SK-N-SH (cell line): ENCODE measurements around the gene LGR6. TPM values are rescaled to one million over a fixed set of nuclear protein-coding genes. Genes with fewer than 3 reads are reported as not detected.

Source experiments
- CTCF ChIA-PET: fragments of 300-600, 350-600 bp; formaldehyde crosslinking; extraction: SDS; loops from one replicate; lab custom pipeline; 2021; lab: Yijun Ruan, JAX
- POLR2A ChIA-PET: fragments of 350-600 bp; sonication (Branson Sonifier 250); formaldehyde crosslinking; extraction: SDS; loops from one replicate; lab custom pipeline; 2020; ENCODE audit warnings: antibody characterized with exemption, inconsistent platforms; lab: Yijun Ruan, JAX
- DNase-seq: peaks from one replicate; pipeline ENCODE4 v3.0.0; 2012
- H2AFZ ChIP-seq: fragments of 200-600 bp; sonication (generic); 2 replicates; pipeline ENCODE4 v1.8.1; 2016; ENCODE audit warnings: antibody characterized with exemption, mild to moderate bottlenecking, low read depth
- H3F3A ChIP-seq: fragments of 200-600 bp; sonication (generic); replicated peaks from 2 replicates; pipeline ENCODE3; 2016; ENCODE audit warnings: antibody characterized with exemption, mild to moderate bottlenecking; ENCODE audit not compliant: insufficient read depth
- H3K27ac ChIP-seq, 2 experiments: fragments of 200-500 bp in 1 of 2; fragments of 200-600 bp in 1 of 2; sonication (Bioruptor generic) in 1 of 2; sonication (generic), shearing (Covaris generic) in 1 of 2; 2 replicates each; pipeline versions ENCODE4 v1.5.1 to v1.6.1; 2014 to 2016; ENCODE audit warnings: low read depth in 2 of 2, inconsistent platforms in 1 of 2, low read length in 1 of 2, mild to moderate bottlenecking in 1 of 2, mixed read lengths in 1 of 2
- H3K27me3 ChIP-seq: fragments of 200-600 bp; sonication (generic), shearing (Covaris generic); 2 replicates; pipeline ENCODE4 v1.6.1; 2016; ENCODE audit warnings: mixed run types; ENCODE audit not compliant: insufficient read depth
- H3K36me3 ChIP-seq, 2 experiments: fragments of 200-500 bp in 1 of 2; fragments of 200-600 bp in 1 of 2; sonication (Bioruptor generic) in 1 of 2; sonication (generic) in 1 of 2; replicated peaks in 1 of 2; 2 replicates each; pipeline versions ENCODE3 to v1.5.1; 2014 to 2016; ENCODE audit warnings: low read length in 1 of 2, mild to moderate bottlenecking in 1 of 2; ENCODE audit not compliant: insufficient read depth in 2 of 2, control insufficient read depth in 1 of 2
- H3K4me1 ChIP-seq, 2 experiments: fragments of 200-500 bp in 1 of 2; fragments of 200-600 bp in 1 of 2; sonication (Bioruptor generic) in 1 of 2; sonication (generic), shearing (Covaris generic) in 1 of 2; 2 replicates each; pipeline versions ENCODE4 v1.5.1 to v1.6.1; 2014 to 2016; ENCODE audit warnings: low read depth in 1 of 2, low read length in 1 of 2, mixed run types in 1 of 2; ENCODE audit not compliant: insufficient read depth in 2 of 2, control insufficient read depth in 1 of 2
- H3K4me2 ChIP-seq: fragments of 200-600 bp; sonication (generic), shearing (Covaris generic); 2 replicates; pipeline ENCODE4 v1.6.1; 2017; ENCODE audit warnings: mixed run types
- H3K4me3 ChIP-seq, 2 experiments: fragments of 200-500 bp in 1 of 2; fragments of 200-600 bp in 1 of 2; sonication (Bioruptor generic) in 1 of 2; sonication (generic), shearing (Covaris generic) in 1 of 2; 2 replicates each; pipeline versions ENCODE4 v1.5.1 to v1.8.1; 2014 to 2016; ENCODE audit warnings: low read depth in 2 of 2, inconsistent platforms in 1 of 2, low read length in 1 of 2, mild to moderate bottlenecking in 1 of 2, mixed read lengths in 1 of 2, moderate library complexity in 1 of 2
- H3K79me2 ChIP-seq: fragments of 200-600 bp; sonication (generic); 2 replicates; pipeline ENCODE4 v1.8.1; 2017; ENCODE audit warnings: mild to moderate bottlenecking; ENCODE audit not compliant: insufficient read depth
- H3K9ac ChIP-seq: fragments of 200-600 bp; sonication (generic); 2 replicates; pipeline ENCODE4 v1.6.1; 2017; ENCODE audit warnings: mixed run types
- H3K9me2 ChIP-seq: fragments of 200-600 bp; sonication (generic); 2 replicates; pipeline ENCODE4 v1.6.1; 2017; ENCODE audit warnings: mixed run types
- H3K9me3 ChIP-seq: fragments of 200-600 bp; sonication (generic); 2 replicates; pipeline ENCODE4 v1.6.1; 2017; ENCODE audit warnings: mixed run types, mild to moderate bottlenecking, moderate library complexity
- H4K20me1 ChIP-seq: fragments of 200-600 bp; sonication (generic); 2 replicates; pipeline ENCODE4 v1.6.1; 2017; ENCODE audit warnings: mild to moderate bottlenecking, mixed run types; ENCODE audit not compliant: insufficient read depth
- FOSL2 ChIP-seq: IDR thresholded peaks from 2 replicates; pipeline ENCODE4 v1.4.0; 2012; ENCODE audit warnings: low read depth, mild to moderate bottlenecking, moderate library complexity, borderline replicate concordance
- JUND ChIP-seq: IDR thresholded peaks from 2 replicates; pipeline ENCODE4 v1.4.0; 2012
- MEF2A ChIP-seq: IDR thresholded peaks from 2 replicates; pipeline ENCODE4 v1.4.0; 2012; ENCODE audit warnings: low read depth, borderline replicate concordance
- NFIC ChIP-seq: IDR thresholded peaks from 2 replicates; pipeline ENCODE4 v1.4.0; 2012; ENCODE audit warnings: borderline replicate concordance
- NRF1 ChIP-seq: IDR thresholded peaks from 2 replicates; pipeline ENCODE4 v1.6.1; 2012; ENCODE audit warnings: low read depth, mild to moderate bottlenecking, low read length
- RAD21 ChIP-seq: IDR thresholded peaks from 2 replicates; pipeline ENCODE4 v1.6.1; 2012; ENCODE audit warnings: mild to moderate bottlenecking, low read length
- RCOR1 ChIP-seq: fragments of 150-350 bp; IDR thresholded peaks from 2 replicates; pipeline ENCODE4 v1.6.1; 2017; ENCODE audit warnings: antibody characterized with exemption, low read length
- RFX5 ChIP-seq: IDR thresholded peaks from 2 replicates; pipeline ENCODE4 v1.6.1; 2012; ENCODE audit warnings: mild to moderate bottlenecking, improper control_type of control experiment, low read length
- RXRA ChIP-seq: IDR thresholded peaks from 2 replicates; pipeline ENCODE4 v1.4.0; 2012; ENCODE audit warnings: low read depth, mild to moderate bottlenecking, borderline replicate concordance
- SIN3A ChIP-seq: IDR thresholded peaks from 2 replicates; pipeline ENCODE4 v1.6.1; 2012; ENCODE audit warnings: low read depth, mild to moderate bottlenecking, low read length, moderate library complexity, borderline replicate concordance
- SMC3 ChIP-seq: IDR thresholded peaks from 2 replicates; pipeline ENCODE4 v1.6.1; 2012; ENCODE audit warnings: low read depth, low read length, improper control_type of control experiment
- TAF1 ChIP-seq: IDR thresholded peaks from 2 replicates; pipeline ENCODE4 v1.6.1; 2012; ENCODE audit warnings: low read depth, mild to moderate bottlenecking, low read length, moderate library complexity, borderline replicate concordance
- TCF12 ChIP-seq: IDR thresholded peaks from 2 replicates; pipeline ENCODE4 v1.4.0; 2012
- YY1 ChIP-seq: IDR thresholded peaks from 2 replicates; pipeline ENCODE4 v1.4.0; 2012; ENCODE audit warnings: low read depth, mild to moderate bottlenecking
- whole genome bisulfite sequencing: methylation state at CpG from one replicate; pipeline ENCODE4 v1.1.6; 2017; ENCODE audit warnings: low lambda C conversion rate; 5-methylcytosine and 5-hydroxymethylcytosine counted together
- polyA plus RNA-seq, 3 experiments: library from polyadenylated mRNA; depleted of rRNA; stranded (reverse); fragments of >200 nt; gene quantifications; 2 replicates each; pipeline ENCODE4 v1.2.3, GENCODE V29; 2012
- TF ChIP-seq, protein P1 (sequence below): IDR thresholded peaks from 2 replicates; pipeline ENCODE4 v1.4.0; 2012; ENCODE audit warnings: low read depth
- TF ChIP-seq, protein P2 (sequence below): IDR thresholded peaks from 2 replicates; pipeline ENCODE4 v1.4.0; 2012; ENCODE audit warnings: low read depth, borderline replicate concordance
- TF ChIP-seq, protein P3 (sequence below): fragments of 150-350 bp; IDR thresholded peaks from 2 replicates; pipeline ENCODE4 v1.6.1; 2017; ENCODE audit warnings: antibody characterized with exemption, low read length, low read depth, borderline replicate concordance
- TF ChIP-seq, protein P4 (sequence below): IDR thresholded peaks from 2 replicates; pipeline ENCODE4 v1.4.0; 2012; ENCODE audit warnings: low read depth, borderline replicate concordance

LGR6 gene
- polyA plus RNA-seq, 1 of the 3 experiments (the other 2 are of a cell fraction), result 0.03 TPM

DNA sequence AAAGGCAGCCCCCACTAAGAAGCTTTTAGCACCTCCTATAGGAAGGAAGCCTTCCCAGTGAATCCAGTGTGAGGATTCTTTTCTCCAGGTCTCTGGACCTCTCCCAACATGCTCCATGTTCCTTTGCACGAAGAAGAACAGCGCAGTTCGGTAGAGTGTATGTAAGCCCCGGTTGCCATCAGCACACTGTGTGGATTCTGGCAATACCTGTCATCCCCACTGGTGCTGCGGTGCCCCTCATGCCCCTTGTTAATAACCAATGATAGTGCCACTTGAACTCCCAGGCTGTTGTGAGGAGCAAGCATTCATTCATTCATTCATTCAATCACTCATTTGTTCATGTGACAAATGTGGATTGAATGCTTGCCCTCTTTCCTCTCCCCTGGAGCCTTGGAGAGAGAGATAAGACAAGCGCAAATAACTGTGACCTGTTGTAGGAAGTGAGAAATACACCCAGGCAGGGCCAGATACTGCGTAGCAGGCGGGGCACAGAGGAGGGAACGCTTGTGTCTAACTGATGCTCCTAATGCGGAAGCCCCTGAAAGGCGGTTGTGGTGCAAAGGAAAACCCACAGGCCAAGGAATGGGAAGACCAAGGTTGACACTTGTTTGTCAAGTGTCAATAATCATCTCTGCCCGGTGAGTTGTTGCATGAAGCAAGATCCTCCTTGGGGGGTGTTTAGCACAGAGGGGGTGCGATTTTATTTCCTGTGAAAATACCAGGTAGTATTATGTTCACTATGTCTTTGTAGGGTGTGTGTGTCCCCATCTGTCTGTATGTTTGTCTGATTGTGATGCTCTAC lies 9.8 kb downstream of the LGR6 start:
- no peaks in the 10 kb centered on the region for H3K36me3 ChIP-seq
- H3F3A ChIP-seq, result peaks cover 4% of the 10 kb centered on the region
- no peak overlapping the region for H3K4me2 ChIP-seq
- CTCF ChIA-PET, result interaction anchor here (2.1 to 2.4 kb wide), 2 partner anchors 10 to 112 kb away, joined by 13 to 16 read pairs; partner anchors contain the start of gene LGR6
- no peaks in the 10 kb centered on the region for H4K20me1 ChIP-seq
- no peaks in the 10 kb centered on the region for H3K27me3 ChIP-seq
- H3K9ac ChIP-seq, result no peak overlapping the region
- no peak for DNase-seq
- TF ChIP-seq FOSL2, result no peak
- TF ChIP-seq RXRA, result no peak
- TF ChIP-seq, protein P1, sequence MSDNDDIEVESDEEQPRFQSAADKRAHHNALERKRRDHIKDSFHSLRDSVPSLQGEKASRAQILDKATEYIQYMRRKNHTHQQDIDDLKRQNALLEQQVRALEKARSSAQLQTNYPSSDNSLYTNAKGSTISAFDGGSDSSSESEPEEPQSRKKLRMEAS, result no peak
- no peak for TF ChIP-seq RAD21
- TF ChIP-seq SMC3, result no peak
- no peak for TF ChIP-seq NFIC
- TF ChIP-seq, protein P2, sequence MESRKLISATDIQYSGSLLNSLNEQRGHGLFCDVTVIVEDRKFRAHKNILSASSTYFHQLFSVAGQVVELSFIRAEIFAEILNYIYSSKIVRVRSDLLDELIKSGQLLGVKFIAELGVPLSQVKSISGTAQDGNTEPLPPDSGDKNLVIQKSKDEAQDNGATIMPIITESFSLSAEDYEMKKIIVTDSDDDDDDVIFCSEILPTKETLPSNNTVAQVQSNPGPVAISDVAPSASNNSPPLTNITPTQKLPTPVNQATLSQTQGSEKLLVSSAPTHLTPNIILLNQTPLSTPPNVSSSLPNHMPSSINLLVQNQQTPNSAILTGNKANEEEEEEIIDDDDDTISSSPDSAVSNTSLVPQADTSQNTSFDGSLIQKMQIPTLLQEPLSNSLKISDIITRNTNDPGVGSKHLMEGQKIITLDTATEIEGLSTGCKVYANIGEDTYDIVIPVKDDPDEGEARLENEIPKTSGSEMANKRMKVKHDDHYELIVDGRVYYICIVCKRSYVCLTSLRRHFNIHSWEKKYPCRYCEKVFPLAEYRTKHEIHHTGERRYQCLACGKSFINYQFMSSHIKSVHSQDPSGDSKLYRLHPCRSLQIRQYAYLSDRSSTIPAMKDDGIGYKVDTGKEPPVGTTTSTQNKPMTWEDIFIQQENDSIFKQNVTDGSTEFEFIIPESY, result no peak
- no peak for TF ChIP-seq TAF1
- no peak for TF ChIP-seq RFX5
- TF ChIP-seq, protein P3, sequence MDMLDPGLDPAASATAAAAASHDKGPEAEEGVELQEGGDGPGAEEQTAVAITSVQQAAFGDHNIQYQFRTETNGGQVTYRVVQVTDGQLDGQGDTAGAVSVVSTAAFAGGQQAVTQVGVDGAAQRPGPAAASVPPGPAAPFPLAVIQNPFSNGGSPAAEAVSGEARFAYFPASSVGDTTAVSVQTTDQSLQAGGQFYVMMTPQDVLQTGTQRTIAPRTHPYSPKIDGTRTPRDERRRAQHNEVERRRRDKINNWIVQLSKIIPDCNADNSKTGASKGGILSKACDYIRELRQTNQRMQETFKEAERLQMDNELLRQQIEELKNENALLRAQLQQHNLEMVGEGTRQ, result no peak
- no peak for TF ChIP-seq RCOR1
- no peak for TF ChIP-seq MEF2A
- no peak for TF ChIP-seq JUND
- no peak for TF ChIP-seq TCF12
- TF ChIP-seq SIN3A, result no peak
- TF ChIP-seq, protein P4, sequence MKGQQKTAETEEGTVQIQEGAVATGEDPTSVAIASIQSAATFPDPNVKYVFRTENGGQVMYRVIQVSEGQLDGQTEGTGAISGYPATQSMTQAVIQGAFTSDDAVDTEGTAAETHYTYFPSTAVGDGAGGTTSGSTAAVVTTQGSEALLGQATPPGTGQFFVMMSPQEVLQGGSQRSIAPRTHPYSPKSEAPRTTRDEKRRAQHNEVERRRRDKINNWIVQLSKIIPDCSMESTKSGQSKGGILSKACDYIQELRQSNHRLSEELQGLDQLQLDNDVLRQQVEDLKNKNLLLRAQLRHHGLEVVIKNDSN, result no peak
- TF ChIP-seq NRF1, result no peak
- TF ChIP-seq YY1, result no peak
- TF ChIP-seq, all 33 proteins: peak for 0
- POLR2A ChIA-PET, result no interaction called here
- H3K4me1 ChIP-seq, result peaks cover 0 to 2% of the 10 kb centered on the region in 2 experiments; a peak in 1 of 4 replicates
- no peak overlapping the region for H3K27ac ChIP-seq
- 73% methylated on average over 13 of the region's 13 CpGs for WGBS
- H3K9me2 ChIP-seq, result no peaks in the 10 kb centered on the region
- no peak overlapping the region for H3K4me3 ChIP-seq
- H2AFZ ChIP-seq, result no peak overlapping the region
- H3K79me2 ChIP-seq, result no peaks in the 10 kb centered on the region
- H3K9me3 ChIP-seq, result no peaks in the 10 kb centered on the region
